ENCODE data around the gene SPAG4. TPM values are rescaled to one million over a fixed set of nuclear protein-coding genes. Genes with fewer than 3 reads are reported as not detected.

The SPAG4 gene
- total RNA-seq, 1 donor from 2014 or later: 1.0 TPM

DNA sequence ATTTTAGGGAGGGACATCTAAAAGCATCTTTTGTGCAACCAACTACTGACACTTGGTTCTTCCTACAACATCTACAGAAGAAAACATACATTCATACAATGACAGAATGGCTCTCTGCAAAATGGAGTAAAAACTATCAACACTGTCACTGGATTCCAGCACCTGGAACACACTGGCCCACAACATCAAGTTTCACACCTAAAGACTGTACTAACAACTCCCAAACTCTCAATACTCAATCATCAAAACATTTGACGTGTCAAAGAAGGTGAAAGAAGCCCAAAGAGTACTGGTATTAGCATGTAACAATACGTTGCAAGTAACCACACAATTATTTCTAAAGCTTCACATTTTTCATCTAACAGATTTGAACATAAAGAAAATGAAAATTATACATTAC is 46.9 kb downstream of the SPAG4 start:
- H3K9ac ChIP-seq (ENCODE audit: low read depth in 1 of 3, low read length in 3 of 3): peak overlapping the region; percentile 99 to 100 (median 100)
- no peak overlapping the region for H3K27ac ChIP-seq (ENCODE audit: low read depth, low read length)
- H3K4me1 ChIP-seq (ENCODE audit: control insufficient read depth in 3 of 3, insufficient read depth in 3 of 3, low read length in 3 of 3): peaks cover 26 to 39% (median 36%) of the 10 kb centered on the region in 3 donors
- no peaks in the 10 kb centered on the region for H3K27me3 ChIP-seq (ENCODE audit: control insufficient read depth in 3 of 3, insufficient read depth in 3 of 3, low read length in 3 of 3)
- H3K36me3 ChIP-seq (ENCODE audit: control insufficient read depth in 3 of 3, insufficient read depth in 3 of 3, low read length in 3 of 3): no peaks in the 10 kb centered on the region
- H3K9me3 ChIP-seq (ENCODE audit: control insufficient read depth in 3 of 3, low read length in 3 of 3): no peaks in the 10 kb centered on the region
- peak overlapping the region in 2 of 3 donors; percentile 15 to 27 for H3K4me3 ChIP-seq (ENCODE audit: low read length in 3 of 3)

DNA sequence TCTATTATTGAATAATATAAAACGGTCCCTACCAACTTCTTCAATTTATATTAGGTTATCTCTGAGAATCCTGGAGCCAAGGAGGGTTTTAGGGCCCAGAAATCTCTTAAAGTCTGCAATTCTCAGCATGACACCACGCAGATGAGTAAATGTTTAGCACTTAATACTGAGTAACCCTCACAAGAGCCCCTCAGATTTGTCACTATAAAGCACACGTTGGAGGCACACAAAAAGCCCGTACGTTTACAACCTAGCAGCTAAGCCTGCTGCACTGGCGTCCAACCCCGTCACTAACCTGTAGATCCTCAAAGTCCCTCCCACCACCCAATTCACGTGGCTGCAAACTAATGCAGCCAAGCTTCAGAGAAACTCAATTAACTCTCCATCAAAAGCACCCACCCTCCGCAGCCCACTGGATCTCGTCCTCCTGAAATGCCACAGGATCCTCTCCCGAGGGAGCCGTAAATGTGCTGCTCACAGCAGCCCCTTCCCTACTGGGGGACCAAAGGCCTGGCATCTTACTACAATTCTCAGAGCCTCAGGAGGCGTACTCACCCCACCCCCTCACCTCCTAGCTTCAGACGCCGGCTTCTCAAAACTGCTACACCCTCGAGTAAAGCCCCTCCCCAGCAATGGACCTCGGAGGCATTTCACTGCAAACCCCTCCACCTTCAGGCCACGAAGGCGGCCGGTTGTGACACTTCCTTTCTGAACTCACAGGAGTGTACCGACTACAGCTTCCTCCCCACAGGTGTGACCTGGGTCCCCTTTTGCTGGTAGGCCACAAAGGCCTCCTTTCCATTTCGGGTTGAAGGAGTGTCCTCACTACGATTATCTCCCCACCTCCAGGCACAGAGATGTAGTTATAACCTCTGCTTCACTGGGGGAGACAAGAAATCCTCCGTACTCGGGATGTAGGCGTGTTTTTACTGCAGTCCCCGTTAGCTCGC is 48.2 kb downstream of the SPAG4 start:
- H3K27ac ChIP-seq (ENCODE audit: low read depth, low read length): peak overlapping the region; percentile 98
- H3K9ac ChIP-seq (ENCODE audit: low read depth in 1 of 3, low read length in 3 of 3): peak overlapping the region; percentile 99 to 100 (median 100)
- H3K36me3 ChIP-seq (ENCODE audit: control insufficient read depth in 3 of 3, insufficient read depth in 3 of 3, low read length in 3 of 3): peaks cover 2 to 5% (median 3%) of the 10 kb centered on the region in 3 donors
- H3K9me3 ChIP-seq (ENCODE audit: control insufficient read depth in 3 of 3, low read length in 3 of 3): no peaks in the 10 kb centered on the region
- no peaks in the 10 kb centered on the region for H3K27me3 ChIP-seq (ENCODE audit: control insufficient read depth in 3 of 3, insufficient read depth in 3 of 3, low read length in 3 of 3)
- peak overlapping the region; percentile 99 for H3K4me3 ChIP-seq (ENCODE audit: low read length in 3 of 3)
- peaks cover 25 to 38% (median 34%) of the 10 kb centered on the region in 3 donors for H3K4me1 ChIP-seq (ENCODE audit: control insufficient read depth in 3 of 3, insufficient read depth in 3 of 3, low read length in 3 of 3)

DNA sequence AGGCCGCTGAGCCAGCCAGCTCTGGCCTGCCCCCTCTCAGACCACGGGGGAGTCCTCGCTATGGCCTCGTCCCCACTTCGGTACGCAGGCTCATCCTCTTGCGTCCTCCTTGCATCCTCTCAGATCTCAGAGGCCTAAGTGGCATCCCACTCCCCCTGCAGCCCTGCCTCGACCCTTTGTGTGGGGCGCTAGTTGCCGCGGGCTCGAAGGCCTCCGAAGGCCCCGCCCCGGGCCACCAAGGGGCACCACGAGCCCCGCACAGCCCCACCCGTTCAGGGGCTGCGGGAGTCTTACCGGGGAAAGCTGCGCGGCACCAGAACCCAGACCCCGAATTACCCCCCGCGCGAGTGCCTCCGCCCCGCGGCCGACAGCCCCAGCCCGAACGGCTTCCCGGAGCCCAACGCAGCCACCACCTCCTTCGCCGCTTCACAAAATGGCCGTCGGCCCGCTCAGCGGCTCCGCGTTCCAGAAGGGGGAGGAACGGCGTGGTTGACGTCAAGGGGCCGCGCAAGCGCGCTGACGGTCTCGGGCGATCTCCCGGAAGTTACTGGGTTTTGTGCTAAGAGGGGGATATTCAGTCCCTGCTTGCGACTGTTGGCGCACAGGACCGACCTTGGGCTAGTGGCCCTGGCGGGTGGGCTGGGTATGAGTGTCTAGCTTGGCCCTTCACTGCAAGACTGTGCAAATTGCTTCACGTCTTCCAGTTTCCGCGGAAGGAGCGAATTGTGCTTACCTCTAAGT is 49.0 kb downstream of the SPAG4 start, which contains the start of the genes CPNE1 and RBM12:
Gene CPNE1 (minus strand): TSS at position 435 of the 741 bp plus-strand sequence. CDS start 31,977 bp downstream, outside the sequence.
Gene RBM12 (minus strand): TSS at position 435 of the 741 bp plus-strand sequence. CDS start 9,578 bp downstream, outside the sequence.
- H3K4me3 ChIP-seq (ENCODE audit: low read length in 3 of 3): peak within 1 kb of the TSS; percentile 99
- H3K9me3 ChIP-seq (ENCODE audit: control insufficient read depth in 3 of 3, low read length in 3 of 3): no peaks in the 10 kb centered on the region
- peaks cover 11 to 12% (median 11%) of the 10 kb centered on the region in 3 donors for H3K36me3 ChIP-seq (ENCODE audit: control insufficient read depth in 3 of 3, insufficient read depth in 3 of 3, low read length in 3 of 3)
- no peaks in the 10 kb centered on the region for H3K27me3 ChIP-seq (ENCODE audit: control insufficient read depth in 3 of 3, insufficient read depth in 3 of 3, low read length in 3 of 3)
- peaks cover 25 to 38% (median 31%) of the 10 kb centered on the region in 3 donors for H3K4me1 ChIP-seq (ENCODE audit: control insufficient read depth in 3 of 3, insufficient read depth in 3 of 3, low read length in 3 of 3)
- H3K27ac ChIP-seq (ENCODE audit: low read depth, low read length): peak within 1 kb of the TSS; percentile 98
- peak within 1 kb of the TSS; percentile 99 to 100 (median 100) for H3K9ac ChIP-seq (ENCODE audit: low read depth in 1 of 3, low read length in 3 of 3)

DNA sequence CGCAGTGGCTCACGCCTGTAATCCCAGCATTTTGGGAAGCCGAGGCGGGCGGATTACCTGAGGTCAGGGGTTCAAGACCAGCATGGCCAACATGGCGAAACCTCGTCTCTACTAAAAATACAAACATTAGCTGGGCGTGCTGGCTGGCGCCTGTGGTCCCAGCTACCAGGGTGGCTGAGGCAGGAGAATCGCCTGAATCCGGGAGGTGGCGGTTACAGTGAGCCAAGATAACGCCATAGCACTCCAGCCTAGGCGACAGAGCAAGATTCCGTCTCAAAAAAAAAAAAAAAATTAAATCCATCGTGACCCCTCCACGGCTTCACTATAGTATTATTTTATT is 50.3 kb downstream of the SPAG4 start:
- no peak overlapping the region for H3K9ac ChIP-seq (ENCODE audit: low read depth in 1 of 3, low read length in 3 of 3)

DNA sequence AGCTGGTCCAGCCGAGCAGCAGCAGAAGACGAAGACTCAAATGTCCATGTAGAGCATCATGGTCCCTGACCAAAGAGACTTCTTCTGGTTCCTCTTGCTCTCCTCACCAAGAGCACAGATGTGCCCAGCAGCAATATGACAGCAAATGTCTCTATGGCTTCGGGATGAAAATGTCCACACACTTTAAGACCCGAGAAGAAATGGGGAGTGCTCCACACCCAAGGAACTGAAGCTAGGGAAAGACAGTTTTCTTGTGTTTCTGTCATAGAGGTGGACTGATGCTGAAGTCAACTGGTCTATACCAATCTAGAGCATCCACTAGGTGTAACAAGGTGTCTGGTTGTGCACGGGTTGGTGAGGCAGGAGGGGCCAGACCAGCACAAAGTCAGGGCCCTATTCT is 53.6 kb downstream of the SPAG4 start:
- Histone ChIP-seq H3K4me1 (ENCODE audit: control insufficient read depth in 3 of 3, insufficient read depth in 3 of 3, low read length in 3 of 3) (peaks cover 0 to 6% (median 0%) of the 10 kb centered on the region in 3 donors), H3K27ac (ENCODE audit: low read depth, low read length) (no peak overlapping the region), H3K9me3 (ENCODE audit: control insufficient read depth in 3 of 3, low read length in 3 of 3) (no peaks in the 10 kb centered on the region), H3K27me3 (ENCODE audit: control insufficient read depth in 3 of 3, insufficient read depth in 3 of 3, low read length in 3 of 3) (no peaks in the 10 kb centered on the region), H3K4me3 (ENCODE audit: low read length in 3 of 3) (no peak overlapping the region), H3K36me3 (ENCODE audit: control insufficient read depth in 3 of 3, insufficient read depth in 3 of 3, low read length in 3 of 3) (peaks cover 34 to 54% (median 50%) of the 10 kb centered on the region in 3 donors), H3K9ac (ENCODE audit: low read depth in 1 of 3, low read length in 3 of 3) (no peak overlapping the region)

More for the DNA sequence above, 50.3 kb downstream of the SPAG4 start:
- no peaks in the 10 kb centered on the region for H3K9me3 ChIP-seq (ENCODE audit: control insufficient read depth in 3 of 3, low read length in 3 of 3)
- H3K27ac ChIP-seq (ENCODE audit: low read depth, low read length): no peak overlapping the region
- peaks cover 18 to 24% (median 24%) of the 10 kb centered on the region in 3 donors for H3K36me3 ChIP-seq (ENCODE audit: control insufficient read depth in 3 of 3, insufficient read depth in 3 of 3, low read length in 3 of 3)
- no peaks in the 10 kb centered on the region for H3K27me3 ChIP-seq (ENCODE audit: control insufficient read depth in 3 of 3, insufficient read depth in 3 of 3, low read length in 3 of 3)
- H3K4me1 ChIP-seq (ENCODE audit: control insufficient read depth in 3 of 3, insufficient read depth in 3 of 3, low read length in 3 of 3): peaks cover 17 to 28% (median 24%) of the 10 kb centered on the region in 3 donors
- no peak overlapping the region for H3K4me3 ChIP-seq (ENCODE audit: low read length in 3 of 3)

DNA sequence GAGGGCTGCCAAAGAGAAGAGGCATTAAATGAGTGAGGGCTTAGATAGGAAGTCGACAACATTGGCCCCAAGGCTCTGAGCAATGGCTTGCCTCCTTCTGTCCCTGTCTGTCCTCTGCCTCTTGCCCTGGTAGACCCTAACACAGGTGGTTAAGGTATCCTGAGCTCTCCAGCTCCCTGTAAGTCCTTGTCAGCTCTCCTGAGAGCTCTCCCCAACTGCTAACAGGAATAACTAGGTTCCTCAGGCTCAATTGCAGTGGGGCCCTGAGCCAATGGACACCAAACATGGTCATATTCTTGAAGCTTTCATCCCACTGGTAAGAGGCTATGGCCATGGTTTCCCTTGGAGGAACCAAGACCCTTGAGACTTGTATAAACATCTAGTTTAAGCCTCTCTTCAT is 54.1 kb downstream of the SPAG4 start:
- H3K4me1 ChIP-seq (ENCODE audit: control insufficient read depth in 3 of 3, insufficient read depth in 3 of 3, low read length in 3 of 3): peaks cover 0 to 3% (median 0%) of the 10 kb centered on the region in 3 donors
- no peak overlapping the region for H3K27ac ChIP-seq (ENCODE audit: low read depth, low read length)
- no peak overlapping the region for H3K4me3 ChIP-seq (ENCODE audit: low read length in 3 of 3)
- no peak overlapping the region for H3K9ac ChIP-seq (ENCODE audit: low read depth in 1 of 3, low read length in 3 of 3)
- H3K9me3 ChIP-seq (ENCODE audit: control insufficient read depth in 3 of 3, low read length in 3 of 3): no peaks in the 10 kb centered on the region
- no peaks in the 10 kb centered on the region for H3K27me3 ChIP-seq (ENCODE audit: control insufficient read depth in 3 of 3, insufficient read depth in 3 of 3, low read length in 3 of 3)
- peaks cover 35 to 58% (median 54%) of the 10 kb centered on the region in 3 donors for H3K36me3 ChIP-seq (ENCODE audit: control insufficient read depth in 3 of 3, insufficient read depth in 3 of 3, low read length in 3 of 3)

Small RNA genes within 50 kb of the gene (small RNA-seq; reads per million reads assigned to genes)
- not detected for gene RNU6-759P
- gene RPL37P1: not detected

Other genes starting within 250 kb of the SPAG4 start
- gene UQCC1, start 203.9 kb upstream of the SPAG4 start, total RNA-seq: 33.4 TPM
- gene GDF5, start 177.6 kb upstream of the SPAG4 start, total RNA-seq: 0.52 TPM
- 14.6 TPM for gene CEP250, start 160.2 kb upstream of the SPAG4 start, total RNA-seq
- not detected for gene C20orf173, start 86.2 kb upstream of the SPAG4 start, total RNA-seq
- gene ERGIC3, start 73.8 kb upstream of the SPAG4 start, total RNA-seq: 328 TPM
- 116 TPM for gene CPNE1, start 49.1 kb downstream of the SPAG4 start, total RNA-seq
- 38.6 TPM for gene RBM12, start 49.1 kb downstream of the SPAG4 start, total RNA-seq
- gene NFS1, start 83.5 kb downstream of the SPAG4 start, total RNA-seq: 11.5 TPM
- gene ROMO1, start 83.6 kb downstream of the SPAG4 start, total RNA-seq: 103 TPM
- 407 TPM for gene RBM39, start 126.4 kb downstream of the SPAG4 start, total RNA-seq
- gene PHF20, start 156.2 kb downstream of the SPAG4 start, total RNA-seq: 26.6 TPM